HG02885 (cell line): Measurements from ENCODE around the gene PRR16.
"Not testable (repeated sequence)": the region's sequence is repeated elsewhere in the genome, so short reads cannot be mapped to it uniquely, and the experiment has no call there.

Experiments used
- ATAC-seq: cut with Tn5 transposase; IDR thresholded peaks from one replicate; pipeline ENCODE4 v1.9.1; 2021; ENCODE audit warnings: mild to moderate bottlenecking; ENCODE audit not compliant: unreplicated experiment, poor library complexity

Gene PRR16

GRCh38 chr5:120702817-120703538, 238.9 kb downstream of the PRR16 start:
- ATAC-seq = not testable (repeated sequence)

- ATAC-seq = no peak
Measured at GRCh38 chr5:120703918-120704587, 240.0 kb downstream of the PRR16 start.

GRCh38 chr5:120706877-120707276, 242.8 kb downstream of the PRR16 start:
- no peak for ATAC-seq

- ATAC-seq = no peak
Measured at GRCh38 chr5:120717381-120717780, 253.3 kb downstream of the PRR16 start.

GRCh38 chr5:120730214-120730613, 266.1 kb downstream of the PRR16 start:
- no peak for ATAC-seq

- no peak for ATAC-seq
Measured at GRCh38 chr5:120734033-120734432, 269.9 kb downstream of the PRR16 start.

- ATAC-seq = no peak
Measured at GRCh38 chr5:120735076-120735475, 271.0 kb downstream of the PRR16 start.
